HEK293 (cell line): ENCODE measurements around the gene EDC3.

Experiments
- CTCF ChIA-PET: fragments of 350-600 bp; formaldehyde crosslinking; extraction: SDS; loops from one replicate; lab custom pipeline; 2021; ENCODE audit warnings: antibody characterized with exemption; lab: Yijun Ruan, JAX
- POLR2A ChIA-PET: fragments of 300-600 bp; formaldehyde crosslinking; extraction: SDS; loops from one replicate; lab custom pipeline; 2020; ENCODE audit warnings: antibody characterized with exemption, inconsistent platforms; lab: Yijun Ruan, JAX
- H3K27ac ChIP-seq: fragments of 200-500 bp; sonication (Bioruptor generic); 2 replicates; pipeline ENCODE4 v1.5.1; 2014; ENCODE audit warnings: low read depth, low read length, control low read depth, inconsistent platforms; ENCODE audit errors: extremely low read depth
- H3K36me3 ChIP-seq, 2 experiments: fragments of 200-500 bp in 1 of 2; sonication (Bioruptor generic) in 1 of 2; 1 replicate in 1 of 2; 2 replicates in 1 of 2; pipeline ENCODE4 v1.5.1; 2014 to 2017; ENCODE audit warnings: inconsistent platforms in 2 of 2, low read length in 2 of 2; ENCODE audit not compliant: control insufficient read depth in 2 of 2, insufficient read depth in 1 of 2
- H3K4me1 ChIP-seq: fragments of 200-500 bp; sonication (Bioruptor generic); 2 replicates; pipeline ENCODE4 v1.5.1; 2014; ENCODE audit warnings: mild to moderate bottlenecking, low read length, inconsistent platforms; ENCODE audit not compliant: control insufficient read depth, insufficient read depth
- H3K4me3 ChIP-seq: 2 replicates; pipeline ENCODE4 v1.5.1; 2011; ENCODE audit warnings: low read depth, mild to moderate bottlenecking, control low read depth, low read length, moderate library complexity
- H3K9me3 ChIP-seq: fragments of 200-500 bp; sonication (Bioruptor generic); 2 replicates; pipeline ENCODE4 v1.5.1; 2014; ENCODE audit warnings: low read depth, low read length, inconsistent platforms; ENCODE audit not compliant: control insufficient read depth, insufficient read depth
- KLF9 ChIP-seq: fragments of 450-650 bp; formaldehyde crosslinking; IDR thresholded peaks from 2 replicates; pipeline ENCODE4 v1.5.1; 2016; ENCODE audit warnings: missing biosample characterization, missing genetic modification characterization, low read depth
- MYNN ChIP-seq: fragments of 450-650 bp; formaldehyde crosslinking; IDR thresholded peaks from 2 replicates; pipeline ENCODE4 v1.5.1; 2016; ENCODE audit warnings: missing biosample characterization, missing genetic modification characterization, borderline replicate concordance
- REPIN1 ChIP-seq: fragments of 450-650 bp; formaldehyde crosslinking; IDR thresholded peaks from 2 replicates; pipeline ENCODE4 v1.5.1; 2017; ENCODE audit warnings: missing biosample characterization, missing genetic modification characterization, low read depth
- SALL2 ChIP-seq: fragments of 450-650 bp; formaldehyde crosslinking; IDR thresholded peaks from 2 replicates; pipeline ENCODE4 v1.5.0; 2017; ENCODE audit warnings: missing biosample characterization, mild to moderate bottlenecking, missing genetic modification characterization, borderline replicate concordance
- SCRT1 ChIP-seq: fragments of 450-650 bp; formaldehyde crosslinking; IDR thresholded peaks from 2 replicates; pipeline ENCODE4 v1.5.1; 2016; ENCODE audit warnings: missing biosample characterization, missing genetic modification characterization, borderline replicate concordance
- TCF7L2 ChIP-seq: IDR thresholded peaks from 2 replicates; pipeline ENCODE4 v1.6.1; 2011; ENCODE audit warnings: low read depth, mild to moderate bottlenecking, inconsistent platforms, low read length, moderate library complexity, borderline replicate concordance
- WT1 ChIP-seq: fragments of 450-650 bp; formaldehyde crosslinking; IDR thresholded peaks from 2 replicates; pipeline ENCODE4 v1.5.1; 2016; ENCODE audit warnings: missing biosample characterization, missing genetic modification characterization
- ZBTB21 ChIP-seq: fragments of 450-650 bp; formaldehyde crosslinking; IDR thresholded peaks from 2 replicates; pipeline ENCODE4 v1.5.1; 2017; ENCODE audit warnings: missing biosample characterization, missing genetic modification characterization
- ZFP37 ChIP-seq: fragments of 450-650 bp; formaldehyde crosslinking; IDR thresholded peaks from 2 replicates; pipeline ENCODE4 v1.5.1; 2016; ENCODE audit warnings: missing biosample characterization, missing genetic modification characterization
- ZFP41 ChIP-seq: fragments of 450-650 bp; formaldehyde crosslinking; IDR thresholded peaks from 2 replicates; pipeline ENCODE4 v1.5.1; 2016; ENCODE audit warnings: missing biosample characterization, missing genetic modification characterization, borderline replicate concordance
- ZNF341 ChIP-seq: fragments of 450-650 bp; formaldehyde crosslinking; IDR thresholded peaks from 2 replicates; pipeline ENCODE4; 2016; ENCODE audit warnings: low read depth, missing biosample characterization, missing genetic modification characterization
- ZNF596 ChIP-seq: fragments of 450-650 bp; IDR thresholded peaks from 2 replicates; pipeline ENCODE4 v1.5.0; 2018; ENCODE audit warnings: missing biosample characterization, mild to moderate bottlenecking, missing genetic modification characterization, moderate library complexity
- ZNF837 ChIP-seq: fragments of 450-650 bp; formaldehyde crosslinking; IDR thresholded peaks from 2 replicates; pipeline ENCODE4 v1.5.1; 2016; ENCODE audit warnings: missing biosample characterization, missing genetic modification characterization
- TF ChIP-seq, protein P1 (sequence below): fragments of 450-650 bp; formaldehyde crosslinking; IDR thresholded peaks from 2 replicates; pipeline ENCODE4 v1.5.1; 2016; ENCODE audit warnings: missing biosample characterization, missing genetic modification characterization, borderline replicate concordance
- TF ChIP-seq, protein P2 (sequence below): fragments of 450-650 bp; formaldehyde crosslinking; IDR thresholded peaks from 2 replicates; pipeline ENCODE4 v1.5.1; 2016; ENCODE audit warnings: missing biosample characterization, missing genetic modification characterization
- TF ChIP-seq, protein P3 (sequence below): fragments of 450-650 bp; formaldehyde crosslinking; IDR thresholded peaks from 2 replicates; pipeline ENCODE4 v1.5.1; 2016; ENCODE audit warnings: missing biosample characterization, missing genetic modification characterization
- TF ChIP-seq, protein P4 (sequence below): fragments of 450-650 bp; formaldehyde crosslinking; IDR thresholded peaks from 2 replicates; pipeline ENCODE4 v1.5.1; 2016; ENCODE audit warnings: missing biosample characterization, missing genetic modification characterization, borderline replicate concordance
- TF ChIP-seq, protein P5 (sequence below): sonication (generic); formaldehyde crosslinking; IDR thresholded peaks from 2 replicates; pipeline ENCODE4 v1.8.1; 2022; ENCODE audit warnings: mild to moderate bottlenecking, moderate library complexity, missing genetic modification reagents
- TF ChIP-seq, protein P6 (sequence below): fragments of 450-650 bp; formaldehyde crosslinking; IDR thresholded peaks from 2 replicates; pipeline ENCODE4 v1.5.1; 2016; ENCODE audit warnings: missing biosample characterization, missing genetic modification characterization

Gene EDC3

DNA sequence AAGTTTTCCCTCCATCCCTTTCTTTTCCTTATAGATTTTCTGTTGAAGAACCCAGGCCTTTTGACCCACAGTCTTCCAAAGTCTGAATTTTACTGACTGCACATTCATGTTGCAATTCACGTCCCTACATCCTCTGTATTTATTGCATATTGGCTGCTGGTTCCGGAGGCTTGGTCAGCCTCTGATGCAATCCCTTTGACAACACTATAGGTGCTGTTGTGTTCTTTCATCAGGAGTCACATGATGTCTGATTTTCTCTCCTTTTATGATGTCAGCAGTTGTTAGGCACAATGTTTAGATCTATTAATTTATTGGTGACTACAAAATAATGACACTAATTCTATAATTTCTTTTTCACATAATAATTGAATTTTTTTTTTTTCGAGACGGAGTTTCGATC is 20.8 kb upstream of the EDC3 start (continued):
- no peak for TF ChIP-seq ZNF341 (tag by site-specific recombination)
- TF ChIP-seq MYNN (tag by site-specific recombination) = no peak
- TF ChIP-seq, protein P1, sequence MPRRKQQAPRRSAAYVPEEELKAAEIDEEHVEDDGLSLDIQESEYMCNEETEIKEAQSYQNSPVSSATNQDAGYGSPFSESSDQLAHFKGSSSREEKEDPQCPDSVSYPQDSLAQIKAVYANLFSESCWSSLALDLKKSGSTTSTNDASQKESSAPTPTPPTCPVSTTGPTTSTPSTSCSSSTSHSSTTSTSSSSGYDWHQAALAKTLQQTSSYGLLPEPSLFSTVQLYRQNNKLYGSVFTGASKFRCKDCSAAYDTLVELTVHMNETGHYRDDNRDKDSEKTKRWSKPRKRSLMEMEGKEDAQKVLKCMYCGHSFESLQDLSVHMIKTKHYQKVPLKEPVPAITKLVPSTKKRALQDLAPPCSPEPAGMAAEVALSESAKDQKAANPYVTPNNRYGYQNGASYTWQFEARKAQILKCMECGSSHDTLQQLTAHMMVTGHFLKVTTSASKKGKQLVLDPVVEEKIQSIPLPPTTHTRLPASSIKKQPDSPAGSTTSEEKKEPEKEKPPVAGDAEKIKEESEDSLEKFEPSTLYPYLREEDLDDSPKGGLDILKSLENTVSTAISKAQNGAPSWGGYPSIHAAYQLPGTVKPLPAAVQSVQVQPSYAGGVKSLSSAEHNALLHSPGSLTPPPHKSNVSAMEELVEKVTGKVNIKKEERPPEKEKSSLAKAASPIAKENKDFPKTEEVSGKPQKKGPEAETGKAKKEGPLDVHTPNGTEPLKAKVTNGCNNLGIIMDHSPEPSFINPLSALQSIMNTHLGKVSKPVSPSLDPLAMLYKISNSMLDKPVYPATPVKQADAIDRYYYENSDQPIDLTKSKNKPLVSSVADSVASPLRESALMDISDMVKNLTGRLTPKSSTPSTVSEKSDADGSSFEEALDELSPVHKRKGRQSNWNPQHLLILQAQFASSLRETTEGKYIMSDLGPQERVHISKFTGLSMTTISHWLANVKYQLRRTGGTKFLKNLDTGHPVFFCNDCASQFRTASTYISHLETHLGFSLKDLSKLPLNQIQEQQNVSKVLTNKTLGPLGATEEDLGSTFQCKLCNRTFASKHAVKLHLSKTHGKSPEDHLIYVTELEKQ = no peak
- TF ChIP-seq, protein P2, sequence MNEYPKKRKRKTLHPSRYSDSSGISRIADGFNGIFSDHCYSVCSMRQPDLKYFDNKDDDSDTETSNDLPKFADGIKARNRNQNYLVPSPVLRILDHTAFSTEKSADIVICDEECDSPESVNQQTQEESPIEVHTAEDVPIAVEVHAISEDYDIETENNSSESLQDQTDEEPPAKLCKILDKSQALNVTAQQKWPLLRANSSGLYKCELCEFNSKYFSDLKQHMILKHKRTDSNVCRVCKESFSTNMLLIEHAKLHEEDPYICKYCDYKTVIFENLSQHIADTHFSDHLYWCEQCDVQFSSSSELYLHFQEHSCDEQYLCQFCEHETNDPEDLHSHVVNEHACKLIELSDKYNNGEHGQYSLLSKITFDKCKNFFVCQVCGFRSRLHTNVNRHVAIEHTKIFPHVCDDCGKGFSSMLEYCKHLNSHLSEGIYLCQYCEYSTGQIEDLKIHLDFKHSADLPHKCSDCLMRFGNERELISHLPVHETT = no peak
- TF ChIP-seq KLF9 (tag by site-specific recombination) = no peak
- peak; percentile 78 for TF ChIP-seq ZBTB21 (tag by site-specific recombination)
- TF ChIP-seq, all 188 proteins: peak for 2

DNA sequence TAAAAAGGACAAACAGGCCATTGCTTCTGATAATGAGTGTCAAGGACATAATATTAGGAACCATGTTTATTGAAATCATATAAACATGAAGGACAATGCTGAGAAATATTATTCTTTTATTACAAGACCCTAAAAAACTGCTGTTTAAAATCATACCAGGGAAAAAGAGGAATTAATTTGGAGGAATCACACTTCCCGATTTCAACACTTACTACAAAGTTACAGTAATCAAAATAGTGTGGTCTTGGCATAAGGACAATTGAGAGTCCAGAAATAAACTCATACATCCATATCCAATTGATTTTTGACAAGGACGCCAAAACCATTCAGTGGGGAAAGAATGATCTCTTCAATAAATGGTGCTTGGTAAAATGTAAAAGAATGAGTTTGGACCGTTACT is 16.5 kb upstream of the EDC3 start:
- CTCF ChIA-PET = interaction anchor here (0.6 kb wide), 1 partner anchor 10 kb away, joined by 3 read pairs; no protein-coding TSS in a partner anchor
- Histone ChIP-seq H3K36me3 (no peaks in the 10 kb centered on the region), H3K4me3 (no peak overlapping the region), H3K9me3 (no peaks in the 10 kb centered on the region), H3K4me1 (no peaks in the 10 kb centered on the region), H3K27ac (no peak overlapping the region)
- TF ChIP-seq, protein P3, sequence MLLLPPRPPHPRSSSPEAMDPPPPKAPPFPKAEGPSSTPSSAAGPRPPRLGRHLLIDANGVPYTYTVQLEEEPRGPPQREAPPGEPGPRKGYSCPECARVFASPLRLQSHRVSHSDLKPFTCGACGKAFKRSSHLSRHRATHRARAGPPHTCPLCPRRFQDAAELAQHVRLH (tag by site-specific recombination) = no peak
- TF ChIP-seq SCRT1 (tag by site-specific recombination) (no peak), ZFP37 (tag by site-specific recombination) (no peak), ZNF837 (tag by site-specific recombination) (no peak), TCF7L2 (no peak), WT1 (tag by site-specific recombination) (no peak), ZNF596 (tag by site-specific recombination) (no peak), SALL2 (tag by site-specific recombination) (no peak), ZFP41 (tag by site-specific recombination) (no peak), REPIN1 (tag by site-specific recombination) (no peak)
- TF ChIP-seq, protein P4, sequence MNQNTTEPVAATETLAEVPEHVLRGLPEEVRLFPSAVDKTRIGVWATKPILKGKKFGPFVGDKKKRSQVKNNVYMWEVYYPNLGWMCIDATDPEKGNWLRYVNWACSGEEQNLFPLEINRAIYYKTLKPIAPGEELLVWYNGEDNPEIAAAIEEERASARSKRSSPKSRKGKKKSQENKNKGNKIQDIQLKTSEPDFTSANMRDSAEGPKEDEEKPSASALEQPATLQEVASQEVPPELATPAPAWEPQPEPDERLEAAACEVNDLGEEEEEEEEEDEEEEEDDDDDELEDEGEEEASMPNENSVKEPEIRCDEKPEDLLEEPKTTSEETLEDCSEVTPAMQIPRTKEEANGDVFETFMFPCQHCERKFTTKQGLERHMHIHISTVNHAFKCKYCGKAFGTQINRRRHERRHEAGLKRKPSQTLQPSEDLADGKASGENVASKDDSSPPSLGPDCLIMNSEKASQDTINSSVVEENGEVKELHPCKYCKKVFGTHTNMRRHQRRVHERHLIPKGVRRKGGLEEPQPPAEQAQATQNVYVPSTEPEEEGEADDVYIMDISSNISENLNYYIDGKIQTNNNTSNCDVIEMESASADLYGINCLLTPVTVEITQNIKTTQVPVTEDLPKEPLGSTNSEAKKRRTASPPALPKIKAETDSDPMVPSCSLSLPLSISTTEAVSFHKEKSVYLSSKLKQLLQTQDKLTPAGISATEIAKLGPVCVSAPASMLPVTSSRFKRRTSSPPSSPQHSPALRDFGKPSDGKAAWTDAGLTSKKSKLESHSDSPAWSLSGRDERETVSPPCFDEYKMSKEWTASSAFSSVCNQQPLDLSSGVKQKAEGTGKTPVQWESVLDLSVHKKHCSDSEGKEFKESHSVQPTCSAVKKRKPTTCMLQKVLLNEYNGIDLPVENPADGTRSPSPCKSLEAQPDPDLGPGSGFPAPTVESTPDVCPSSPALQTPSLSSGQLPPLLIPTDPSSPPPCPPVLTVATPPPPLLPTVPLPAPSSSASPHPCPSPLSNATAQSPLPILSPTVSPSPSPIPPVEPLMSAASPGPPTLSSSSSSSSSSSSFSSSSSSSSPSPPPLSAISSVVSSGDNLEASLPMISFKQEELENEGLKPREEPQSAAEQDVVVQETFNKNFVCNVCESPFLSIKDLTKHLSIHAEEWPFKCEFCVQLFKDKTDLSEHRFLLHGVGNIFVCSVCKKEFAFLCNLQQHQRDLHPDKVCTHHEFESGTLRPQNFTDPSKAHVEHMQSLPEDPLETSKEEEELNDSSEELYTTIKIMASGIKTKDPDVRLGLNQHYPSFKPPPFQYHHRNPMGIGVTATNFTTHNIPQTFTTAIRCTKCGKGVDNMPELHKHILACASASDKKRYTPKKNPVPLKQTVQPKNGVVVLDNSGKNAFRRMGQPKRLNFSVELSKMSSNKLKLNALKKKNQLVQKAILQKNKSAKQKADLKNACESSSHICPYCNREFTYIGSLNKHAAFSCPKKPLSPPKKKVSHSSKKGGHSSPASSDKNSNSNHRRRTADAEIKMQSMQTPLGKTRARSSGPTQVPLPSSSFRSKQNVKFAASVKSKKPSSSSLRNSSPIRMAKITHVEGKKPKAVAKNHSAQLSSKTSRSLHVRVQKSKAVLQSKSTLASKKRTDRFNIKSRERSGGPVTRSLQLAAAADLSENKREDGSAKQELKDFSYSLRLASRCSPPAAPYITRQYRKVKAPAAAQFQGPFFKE = no peak
- TF ChIP-seq, protein P5, sequence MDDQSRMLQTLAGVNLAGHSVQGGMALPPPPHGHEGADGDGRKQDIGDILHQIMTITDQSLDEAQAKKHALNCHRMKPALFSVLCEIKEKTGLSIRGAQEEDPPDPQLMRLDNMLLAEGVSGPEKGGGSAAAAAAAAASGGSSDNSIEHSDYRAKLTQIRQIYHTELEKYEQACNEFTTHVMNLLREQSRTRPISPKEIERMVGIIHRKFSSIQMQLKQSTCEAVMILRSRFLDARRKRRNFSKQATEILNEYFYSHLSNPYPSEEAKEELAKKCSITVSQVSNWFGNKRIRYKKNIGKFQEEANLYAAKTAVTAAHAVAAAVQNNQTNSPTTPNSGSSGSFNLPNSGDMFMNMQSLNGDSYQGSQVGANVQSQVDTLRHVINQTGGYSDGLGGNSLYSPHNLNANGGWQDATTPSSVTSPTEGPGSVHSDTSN = no peak
- TF ChIP-seq, protein P6, sequence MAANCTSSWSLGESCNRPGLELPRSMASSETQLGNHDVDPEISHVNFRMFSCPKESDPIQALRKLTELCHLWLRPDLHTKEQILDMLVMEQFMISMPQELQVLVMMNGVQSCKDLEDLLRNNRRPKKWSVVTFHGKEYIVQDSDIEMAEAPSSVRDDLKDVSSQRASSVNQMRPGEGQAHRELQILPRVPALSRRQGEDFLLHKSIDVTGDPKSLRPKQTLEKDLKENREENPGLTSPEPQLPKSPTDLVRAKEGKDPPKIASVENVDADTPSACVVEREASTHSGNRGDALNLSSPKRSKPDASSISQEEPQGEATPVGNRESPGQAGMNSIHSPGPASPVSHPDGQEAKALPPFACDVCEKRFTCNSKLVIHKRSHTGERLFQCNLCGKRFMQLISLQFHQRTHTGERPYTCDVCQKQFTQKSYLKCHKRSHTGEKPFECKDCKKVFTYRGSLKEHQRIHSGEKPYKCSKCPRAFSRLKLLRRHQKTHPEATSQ (tag by site-specific recombination) = no peak
- POLR2A ChIA-PET = no interaction called here
